K562 treated with DMSO at 1 percent for 48 hours (cell line): Measurements from ENCODE around the gene IL33. TPM values are rescaled to one million over a fixed set of nuclear protein-coding genes. Genes with fewer than 3 reads are reported as not detected.

ENCODE experiments used
- total RNA-seq: library from RNA; unstranded; fragments of 300-600 nt; gene quantifications from 2 replicates; pipeline ENCODE4 v1.2.3, GENCODE V29; 2022; ENCODE audit warnings: low replicate concordance; ENCODE audit errors: extremely low read depth

The IL33 gene
- total RNA-seq, result not detected in 2 replicates

GRCh38 chr9:6215562-6215961, at the start of gene IL33:
IL33 (plus strand) TSS chr9:6215807; CDS start chr9:6241695, 25,888 bp downstream.

Other genes starting within 250 kb of the IL33 start
- gene RANBP6, start 200.2 kb upstream of the IL33 start, total RNA-seq, result not detected in 2 replicates
- not detected in 2 replicates for gene TPD52L3, start 112.6 kb downstream of the IL33 start, total RNA-seq
- gene UHRF2, start 197.4 kb downstream of the IL33 start, total RNA-seq, result not detected in 2 replicates